Endothelial cell of umbilical vein (primary cell): ENCODE measurements around the gene FGF9. TPM values are rescaled to one million over a fixed set of nuclear protein-coding genes. Genes with fewer than 3 reads are reported as not detected.

Experiments
- BruUV-seq: library from RNA; stranded (reverse); fragments of 400-500 nt; replicated peaks from 2 replicates; lab custom pipeline; 2021; lab: Mats Ljungman, UMichigan
- CTCF ChIA-PET: fragments of 300-600, 350-600 bp; sonication (Branson Sonifier 250); formaldehyde crosslinking; loops from one replicate; lab custom pipeline; 2021; ENCODE audit warnings: antibody characterized with exemption, inconsistent platforms; lab: Charles Lee
- POLR2A ChIA-PET: fragments of 300-600, 350-600 bp; sonication (Branson Sonifier 250); formaldehyde crosslinking; loops from one replicate; lab custom pipeline; 2021; ENCODE audit warnings: antibody characterized with exemption, inconsistent platforms; lab: Charles Lee
- DNase-seq: peaks from one replicate; pipeline ENCODE4 v3.0.0-alpha.2; 2011; ENCODE audit warnings: low read depth, low spot score
- FAIRE-seq: peaks from 2 replicates; lab custom pipeline; 2011; peaks lifted over from hg19 to GRCh38; lab: Jason Lieb, UNC
- H2AFZ ChIP-seq: 2 replicates; pipeline ENCODE4 v1.6.0; 2012; ENCODE audit warnings: low read depth, low read length, control low read depth, inconsistent platforms
- H3K27ac ChIP-seq: 2 replicates; pipeline ENCODE4 v1.5.1; 2011; ENCODE audit warnings: low read depth, mild to moderate bottlenecking, control low read depth, low read length, moderate library complexity; ENCODE audit not compliant: insufficient read depth
- H3K27me3 ChIP-seq, 2 experiments: 2 replicates each; pipeline versions ENCODE4 v1.6.0 to v1.6.1; 2011; ENCODE audit warnings: low read length in 2 of 2, mixed read lengths in 1 of 2; ENCODE audit not compliant: control insufficient read depth in 2 of 2, insufficient read depth in 2 of 2
- H3K36me3 ChIP-seq, 2 experiments: 2 replicates in 1 of 2; 3 replicates in 1 of 2; pipeline ENCODE4 v1.5.1; 2011; ENCODE audit warnings: low read length in 2 of 2, mild to moderate bottlenecking in 1 of 2, moderate library complexity in 1 of 2; ENCODE audit not compliant: control insufficient read depth in 2 of 2, insufficient read depth in 2 of 2; ENCODE audit errors: extremely low read depth in 1 of 2
- H3K4me1 ChIP-seq: 3 replicates; pipeline ENCODE4 v1.5.1; 2011; ENCODE audit warnings: mild to moderate bottlenecking, low read length; ENCODE audit not compliant: control insufficient read depth, insufficient read depth; ENCODE audit errors: extremely low read depth
- H3K4me2 ChIP-seq: 2 replicates; pipeline ENCODE4 v1.6.1; 2011; ENCODE audit warnings: low read length, control low read depth, mixed read lengths; ENCODE audit not compliant: insufficient read depth
- H3K4me3 ChIP-seq, 3 experiments: fragments of 200-600 bp in 1 of 3; sonication (generic), shearing (Covaris generic) in 1 of 3; replicated peaks in 1 of 3; 2 replicates each; pipeline ENCODE4 v1.5.1; 2011 to 2016; ENCODE audit warnings: control low read depth in 3 of 3, low read length in 3 of 3, mild to moderate bottlenecking in 2 of 3, inconsistent platforms in 1 of 3, low read depth in 1 of 3, moderate library complexity in 1 of 3; ENCODE audit not compliant: insufficient read depth in 1 of 3
- H3K79me2 ChIP-seq: 2 replicates; pipeline ENCODE4 v1.6.0; 2012; ENCODE audit warnings: low read length, inconsistent platforms; ENCODE audit not compliant: control insufficient read depth, insufficient read depth
- H3K9ac ChIP-seq: replicated peaks from 2 replicates; pipeline ENCODE3; 2011; ENCODE audit warnings: low read length, control low read depth; ENCODE audit not compliant: insufficient read depth; ENCODE audit errors: extremely low read depth
- H3K9me1 ChIP-seq: replicated peaks from 3 replicates; pipeline ENCODE4 v1.6.0; 2011; ENCODE audit warnings: mild to moderate bottlenecking, low read length; ENCODE audit not compliant: control insufficient read depth, insufficient read depth; ENCODE audit errors: extremely low read depth
- H3K9me3 ChIP-seq: replicated peaks from 2 replicates; pipeline ENCODE4 v1.5.1; 2012; ENCODE audit warnings: low read length, inconsistent platforms; ENCODE audit not compliant: control insufficient read depth, insufficient read depth
- H4K20me1 ChIP-seq: replicated peaks from 2 replicates; pipeline ENCODE3; 2011; ENCODE audit warnings: mild to moderate bottlenecking, low read length; ENCODE audit not compliant: control insufficient read depth, insufficient read depth; ENCODE audit errors: extremely low read depth
- EZH2 ChIP-seq: IDR thresholded peaks from 2 replicates; pipeline ENCODE4 v1.6.1; 2012; ENCODE audit warnings: borderline replicate concordance, low read depth, mild to moderate bottlenecking, moderate library complexity, low read length, inconsistent platforms; ENCODE audit not compliant: severe bottlenecking
- FOS ChIP-seq: IDR thresholded peaks from 2 replicates; pipeline ENCODE4 v1.6.1; 2011; ENCODE audit warnings: mild to moderate bottlenecking, low read length, moderate library complexity, borderline replicate concordance; ENCODE audit not compliant: insufficient read depth
- GATA2 ChIP-seq: IDR thresholded peaks from 2 replicates; pipeline ENCODE4 v1.7.0; 2011; ENCODE audit warnings: low read depth, mild to moderate bottlenecking, moderate library complexity, mixed read lengths, low read length; ENCODE audit not compliant: insufficient read length, insufficient read depth
- JUN ChIP-seq: IDR thresholded peaks from 2 replicates; pipeline ENCODE4 v1.6.1; 2011; ENCODE audit warnings: borderline replicate concordance, low read depth; ENCODE audit not compliant: insufficient read length, insufficient read depth
- MAX ChIP-seq: IDR thresholded peaks from 2 replicates; pipeline ENCODE4 v1.6.1; 2011; ENCODE audit not compliant: insufficient read depth, insufficient read length
- MYC ChIP-seq: IDR thresholded peaks from one replicate; pipeline ENCODE4 v1.6.1; 2011; ENCODE audit warnings: mild to moderate bottlenecking, low read depth, low read length
- POLR2A ChIP-seq: IDR thresholded peaks from 2 replicates; pipeline ENCODE4 v1.6.1; 2012; ENCODE audit warnings: low read depth, mild to moderate bottlenecking, control low read depth, low read length
- POLR2AphosphoS5 ChIP-seq: IDR thresholded peaks from 2 replicates; pipeline ENCODE4 v1.6.1; 2012; ENCODE audit warnings: low read depth, mild to moderate bottlenecking, control low read depth, low read length, moderate library complexity; ENCODE audit not compliant: insufficient read depth
- dilution Hi-C: fragments of 300-500 bp; cut with MboI; formaldehyde crosslinking; loops from one replicate; pipeline ENCODE4 v1.15.0; 2019; ENCODE audit warnings: low sequenced_read_pairs; ENCODE audit not compliant: extremely low pct_ligation_motif_present
- intact Hi-C: fragments of 100-400 bp; cut with micrococcal nuclease; formaldehyde crosslinking; loops from one replicate; pipeline ENCODE4 v1.10.0; 2022
- polyA plus RNA-seq, 4 experiments: library from polyadenylated mRNA; depleted of rRNA in 3 of 4; stranded (reverse) in 3 of 4; unstranded in 1 of 4; fragments of >200 nt; gene quantifications; 2 replicates each; pipeline versions ENCODE4 v1.2.1 to v1.2.3, GENCODE V29; 2011 to 2012; ENCODE audit warnings: missing spikeins in 1 of 4
- total RNA-seq: library from RNA; stranded (reverse); gene quantifications from 2 replicates; pipeline ENCODE4 v1.2.3, GENCODE V29; 2021
- TF ChIP-seq, protein P1 (sequence below), 2 donors: IDR thresholded peaks; 1 replicate in 1 of 2; 2 replicates in 1 of 2; pipeline ENCODE4 v1.5.1; 2011; ENCODE audit warnings: low read length in 2 of 2, mild to moderate bottlenecking in 2 of 2, moderate library complexity in 2 of 2, control low read depth in 1 of 2, inconsistent platforms in 1 of 2, low read depth in 1 of 2; ENCODE audit not compliant: insufficient read depth in 1 of 2; ENCODE audit errors: extremely low read depth in 1 of 2

FGF9 gene
- total and polyA plus RNA-seq, 2 donors (not counting 3 experiments of a cell fraction or from before 2014, with no cell fraction given) = not detected

DNA sequence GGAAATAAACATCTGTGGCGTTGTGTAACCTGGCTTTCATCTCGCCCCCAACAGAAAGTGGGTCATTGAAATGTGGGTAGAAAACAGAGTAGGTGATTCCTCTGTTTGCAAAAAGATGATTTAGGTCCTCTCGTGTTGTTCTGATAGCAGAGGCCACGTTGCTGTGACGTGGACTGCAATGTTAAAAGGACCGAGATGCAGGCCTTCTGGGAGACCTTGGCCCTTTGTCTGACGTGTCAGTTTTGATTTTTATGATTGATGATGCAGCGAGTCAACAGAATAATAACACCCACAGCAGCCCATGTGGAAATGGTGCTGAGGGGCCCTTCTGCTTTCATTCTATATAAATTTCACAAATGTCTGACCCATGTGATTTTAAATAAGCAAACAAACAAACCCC, 68.9 kb downstream of the FGF9 start:
- Histone ChIP-seq H3K27me3 (no peaks in the 10 kb centered on the region), H3K9me3 (no peaks in the 10 kb centered on the region), H3K4me3 (no peak overlapping the region), H3K36me3 (no peaks in the 10 kb centered on the region), H3K9ac (no peak overlapping the region), H3K9me1 (no peaks in the 10 kb centered on the region), H3K4me1 (no peaks in the 10 kb centered on the region), H4K20me1 (no peaks in the 10 kb centered on the region), H3K79me2 (no peaks in the 10 kb centered on the region), H3K4me2 (no peak overlapping the region), H3K27ac (no peak overlapping the region), H2AFZ (no peak overlapping the region)
- DNase-seq (no peak), FAIRE-seq (no peak)
- POLR2A ChIA-PET = no interaction called here
- intact Hi-C loops (no loop called here), dilution Hi-C loops (no loop called here)
- CTCF ChIA-PET = no interaction called here
- no peak for TF ChIP-seq EZH2
- no peak for TF ChIP-seq POLR2A
- TF ChIP-seq JUN = no peak
- TF ChIP-seq MYC = no peak
- TF ChIP-seq FOS = no peak
- no peak for TF ChIP-seq POLR2AphosphoS5
- no peak for TF ChIP-seq GATA2
- TF ChIP-seq, protein P1, sequence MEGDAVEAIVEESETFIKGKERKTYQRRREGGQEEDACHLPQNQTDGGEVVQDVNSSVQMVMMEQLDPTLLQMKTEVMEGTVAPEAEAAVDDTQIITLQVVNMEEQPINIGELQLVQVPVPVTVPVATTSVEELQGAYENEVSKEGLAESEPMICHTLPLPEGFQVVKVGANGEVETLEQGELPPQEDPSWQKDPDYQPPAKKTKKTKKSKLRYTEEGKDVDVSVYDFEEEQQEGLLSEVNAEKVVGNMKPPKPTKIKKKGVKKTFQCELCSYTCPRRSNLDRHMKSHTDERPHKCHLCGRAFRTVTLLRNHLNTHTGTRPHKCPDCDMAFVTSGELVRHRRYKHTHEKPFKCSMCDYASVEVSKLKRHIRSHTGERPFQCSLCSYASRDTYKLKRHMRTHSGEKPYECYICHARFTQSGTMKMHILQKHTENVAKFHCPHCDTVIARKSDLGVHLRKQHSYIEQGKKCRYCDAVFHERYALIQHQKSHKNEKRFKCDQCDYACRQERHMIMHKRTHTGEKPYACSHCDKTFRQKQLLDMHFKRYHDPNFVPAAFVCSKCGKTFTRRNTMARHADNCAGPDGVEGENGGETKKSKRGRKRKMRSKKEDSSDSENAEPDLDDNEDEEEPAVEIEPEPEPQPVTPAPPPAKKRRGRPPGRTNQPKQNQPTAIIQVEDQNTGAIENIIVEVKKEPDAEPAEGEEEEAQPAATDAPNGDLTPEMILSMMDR (IDR thresholded peaks at IDR 0.05; ENCODE audit: extremely low read depth in 1 of 2, insufficient read depth in 1 of 2, low read depth in 1 of 2, low read length in 2 of 2) = no peak
- TF ChIP-seq MAX = no peak
- no TSS peak for BruUV-seq
